Peyer's patch (tissue), 4 donors: ENCODE measurements around the gene CDH4.

Experiments used
- CTCF ChIP-seq, 6 experiments: fragments of 450-650 bp in 4 of 6; fragments of 200-600 bp in 2 of 6; sonication (generic) in 1 of 6; IDR thresholded peaks; one replicate each; pipeline ENCODE4 v1.5.1; 2017 to 2019; ENCODE audit warnings: antibody characterized with exemption in 6 of 6, mild to moderate bottlenecking in 3 of 6, moderate library complexity in 1 of 6
- POLR2A ChIP-seq, 2 donors: fragments of 450-650 bp; IDR thresholded peaks; one replicate each; pipeline ENCODE4 v1.5.1; 2017; ENCODE audit warnings: antibody characterized with exemption in 2 of 2, mild to moderate bottlenecking in 2 of 2, moderate library complexity in 2 of 2

- TF ChIP-seq CTCF (IDR thresholded peaks at IDR 0.05) = no peak
- TF ChIP-seq POLR2A (IDR thresholded peaks at IDR 0.05) = no peak
These were observed 286.3 kb downstream of the CDH4 start for GRCh38 chr20:61538183-61538942.
